Chondrocyte (in vitro differentiated cells): ENCODE results near the gene SLC31A2. TPM values are rescaled to one million over a fixed set of nuclear protein-coding genes. Genes with fewer than 3 reads are reported as not detected.
A peak's percentile ranks its signal among the peaks of the same experiment; 100 is the strongest.

ENCODE experiments used
- DNase-seq: peaks from one replicate; pipeline ENCODE4 v3.0.0; 2021; ENCODE audit warnings: mixed read lengths, low spot score
- H3K27ac Mint-ChIP-seq: one replicate; pipeline ENCODE4 v1.8.0; 2021; ENCODE audit warnings: mild to moderate bottlenecking, moderate library complexity, mixed read lengths; ENCODE audit not compliant: unreplicated experiment
- H3K27me3 Mint-ChIP-seq: 2 replicates; pipeline ENCODE4 v1.8.0; 2021; ENCODE audit warnings: low read depth, mixed read lengths
- H3K36me3 Mint-ChIP-seq: 2 replicates; pipeline ENCODE4 v1.8.0; 2021; ENCODE audit warnings: low read depth, mixed read lengths
- H3K4me1 Mint-ChIP-seq: 2 replicates; pipeline ENCODE4 v1.8.0; 2021; ENCODE audit warnings: low read depth, mild to moderate bottlenecking, mixed read lengths
- H3K4me3 Mint-ChIP-seq: one replicate; pipeline ENCODE4 v1.8.0; 2021; ENCODE audit warnings: mild to moderate bottlenecking, moderate library complexity, mixed read lengths; ENCODE audit not compliant: unreplicated experiment
- H3K9me3 Mint-ChIP-seq: 2 replicates; pipeline ENCODE4 v1.8.0; 2021; ENCODE audit warnings: low read depth, mixed read lengths
- CTCF ChIP-seq: fragments of 200-600 bp; sonication (generic); IDR thresholded peaks from 2 replicates; pipeline ENCODE4 v1.5.0; 2021; ENCODE audit warnings: antibody characterized with exemption, mild to moderate bottlenecking, moderate library complexity
- total RNA-seq: library from RNA; stranded (reverse); gene quantifications from 3 replicates; pipeline ENCODE4 v1.2.1, GENCODE V29; 2021

The SLC31A2 gene
- total RNA-seq, 1 donor from 2014 or later, result 5.8 TPM

GRCh38 chr9:113187929-113188595, 37.3 kb downstream of the SLC31A2 start:
- Mint-ChIP-seq H3K36me3 (peaks cover 32% of the 10 kb centered on the region), H3K9me3 (no peaks in the 10 kb centered on the region), H3K4me1 (peaks cover 12% of the 10 kb centered on the region), H3K27me3 (no peaks in the 10 kb centered on the region), H3K4me3 (peak overlapping the region; percentile 7), H3K27ac (peak overlapping the region; percentile 86)
- TF ChIP-seq CTCF, result no peak
- no peak for DNase-seq

- Mint-ChIP-seq H3K36me3 (peaks cover 16% of the 10 kb centered on the region), H3K4me3 (no peak overlapping the region), H3K27ac (no peak overlapping the region), H3K27me3 (no peaks in the 10 kb centered on the region), H3K9me3 (no peaks in the 10 kb centered on the region), H3K4me1 (peaks cover 10% of the 10 kb centered on the region)
- TF ChIP-seq CTCF, result no peak
- no peak for DNase-seq
Measured at GRCh38 chr9:113192455-113192854, 41.6 kb downstream of the SLC31A2 start.

- peaks cover 31% of the 10 kb centered on the region for H3K36me3 Mint-ChIP-seq
- TF ChIP-seq CTCF, result no peak
Measured at GRCh38 chr9:113199683-113200329, 49.0 kb downstream of the SLC31A2 start.

GRCh38 chr9:113205432-113205831, 54.6 kb downstream of the SLC31A2 start:
- DNase-seq, result no peak
- TF ChIP-seq CTCF, result no peak
- Mint-ChIP-seq H3K36me3 (peaks cover 23% of the 10 kb centered on the region), H3K9me3 (no peaks in the 10 kb centered on the region), H3K27ac (no peak overlapping the region), H3K4me3 (no peak overlapping the region), H3K27me3 (no peaks in the 10 kb centered on the region), H3K4me1 (no peaks in the 10 kb centered on the region)

More at GRCh38 chr9:113199683-113200329, 49.0 kb downstream of the SLC31A2 start:
- DNase-seq, result no peak
- no peak overlapping the region for H3K4me3 Mint-ChIP-seq
- no peaks in the 10 kb centered on the region for H3K4me1 Mint-ChIP-seq
- no peaks in the 10 kb centered on the region for H3K27me3 Mint-ChIP-seq
- H3K9me3 Mint-ChIP-seq, result no peaks in the 10 kb centered on the region
- H3K27ac Mint-ChIP-seq, result no peak overlapping the region

- Mint-ChIP-seq H3K27ac (no peak overlapping the region), H3K36me3 (peaks cover 25% of the 10 kb centered on the region), H3K4me3 (no peak overlapping the region), H3K4me1 (no peaks in the 10 kb centered on the region), H3K9me3 (no peaks in the 10 kb centered on the region), H3K27me3 (no peaks in the 10 kb centered on the region)
- TF ChIP-seq CTCF, result no peak
- DNase-seq, result no peak
Measured at GRCh38 chr9:113205861-113206260, 55.1 kb downstream of the SLC31A2 start.
